NCI-H526 treated with DMSO at 0.1 percent for 48 hours (cell line): ENCODE data around the gene VMP1.

Experiments
- DNase-seq: peaks from one replicate; lab custom pipeline; 2025; lab: John Stamatoyannopoulos, UW

VMP1 gene

DNA sequence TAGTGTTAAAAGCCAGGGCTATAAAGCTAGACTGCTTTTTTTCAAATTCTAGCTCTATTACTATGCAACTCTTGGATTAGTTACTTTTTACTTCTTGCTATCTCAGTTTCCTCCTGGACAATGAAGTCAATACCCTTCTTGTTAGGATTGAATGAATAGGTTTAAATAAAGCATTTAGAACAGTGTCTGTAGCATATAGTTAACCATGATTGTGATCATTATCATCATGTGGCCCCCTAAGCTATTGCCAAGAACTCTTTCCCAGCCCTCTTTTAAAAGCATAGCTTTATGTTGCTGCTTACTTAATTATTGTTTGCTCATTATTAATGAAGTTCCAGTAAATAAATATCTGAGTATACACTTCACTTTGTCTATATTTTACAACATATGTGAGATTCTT is 4.5 kb downstream of the VMP1 start:
- no peak for DNase-seq

DNA sequence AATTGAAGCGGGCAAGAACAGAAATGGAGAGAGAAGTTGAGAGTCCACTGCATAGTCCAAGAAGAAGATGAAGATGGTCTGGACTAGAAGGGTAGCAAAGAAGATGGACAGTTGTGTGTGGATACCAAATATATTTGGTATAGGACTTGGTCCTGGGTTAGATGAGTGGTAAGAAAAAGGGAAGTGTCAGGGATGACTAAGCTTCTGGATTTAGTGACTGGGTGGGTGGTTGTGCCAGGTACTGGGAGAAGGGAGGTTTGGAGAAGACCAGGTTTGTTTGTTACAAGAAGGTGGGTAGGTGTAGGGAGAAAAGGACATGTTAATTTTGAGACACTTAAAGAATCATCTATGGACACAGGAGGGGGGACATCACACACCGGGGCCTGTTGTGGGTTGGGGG is 5.4 kb downstream of the VMP1 start:
- DNase-seq = no peak

DNA sequence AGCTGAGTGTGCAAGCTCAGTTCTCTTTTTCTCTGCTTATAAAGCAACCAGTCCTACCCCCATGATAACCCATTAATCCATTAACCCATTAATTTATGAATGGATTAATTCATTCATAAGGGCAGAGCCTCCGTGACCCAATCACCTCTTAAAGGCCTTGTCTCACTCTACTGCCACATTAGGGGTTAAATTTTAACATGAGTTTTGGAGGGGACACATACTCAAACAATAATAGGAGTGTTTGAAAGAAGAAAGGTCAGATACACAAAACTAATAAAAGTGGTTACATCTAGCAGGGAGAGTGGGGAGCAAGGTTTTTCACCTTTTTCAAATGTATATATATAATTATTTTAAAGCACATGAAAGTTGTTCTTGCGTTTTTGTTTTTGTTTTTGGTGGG is 6.8 kb downstream of the VMP1 start:
- DNase-seq = no peak

DNA sequence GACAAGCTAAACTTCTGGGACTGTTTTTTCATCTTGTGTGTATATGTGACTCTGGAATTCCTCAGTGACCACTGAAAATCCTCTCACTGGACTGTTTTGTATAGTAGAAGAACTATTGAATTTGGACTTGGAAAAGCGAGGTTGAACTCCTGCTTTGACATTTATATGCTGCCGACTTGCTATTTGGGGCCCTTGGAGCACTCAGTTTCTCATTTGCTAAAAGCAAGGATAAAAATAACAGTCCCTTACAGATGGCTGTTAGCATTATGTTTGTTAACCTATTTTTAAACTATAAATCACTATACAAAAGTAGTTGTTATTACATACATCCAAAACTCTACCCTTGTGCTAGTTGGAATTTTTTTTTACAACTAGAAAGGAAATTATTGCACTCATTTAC is 9.0 kb downstream of the VMP1 start:
- no peak for DNase-seq

DNA sequence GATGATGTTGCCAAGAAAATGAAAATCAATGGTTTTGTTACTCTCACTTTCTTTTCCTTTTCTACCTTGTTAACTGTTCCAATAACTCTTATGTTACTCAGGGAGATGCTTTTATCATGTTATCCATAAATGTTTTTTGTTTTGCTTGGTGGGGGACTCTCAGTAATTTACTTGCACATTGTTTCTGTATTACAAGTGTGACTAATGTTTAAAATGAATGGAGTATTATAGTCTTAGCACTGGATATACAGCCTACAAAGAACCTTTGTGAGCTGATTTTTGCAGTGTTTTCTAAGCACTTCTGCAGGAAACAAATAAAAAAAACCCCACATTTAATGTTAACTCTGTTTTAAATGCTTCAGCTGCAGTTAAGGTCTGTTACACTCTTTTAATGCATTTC is 12.1 kb downstream of the VMP1 start:
- DNase-seq = no peak

DNA sequence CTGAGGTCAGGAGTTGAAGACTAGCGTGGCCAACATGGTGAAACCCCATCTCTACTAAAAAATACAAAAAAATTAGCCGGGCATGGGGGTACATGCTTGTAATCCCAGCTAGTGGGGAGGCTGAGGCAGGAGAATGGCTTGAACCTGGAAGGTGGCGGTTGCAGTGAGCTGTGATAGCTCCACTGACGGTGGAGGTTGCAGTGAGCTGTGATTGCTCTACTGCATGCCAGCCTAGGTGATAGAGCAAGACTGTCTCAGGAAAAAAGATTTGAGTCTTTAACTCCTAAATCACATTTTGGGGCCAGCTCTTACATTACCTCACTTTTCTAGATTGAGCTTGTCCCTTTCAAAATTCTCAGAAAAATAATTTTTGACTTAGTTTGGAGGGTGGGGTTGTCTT is 15.2 kb downstream of the VMP1 start:
- DNase-seq = no peak

DNA sequence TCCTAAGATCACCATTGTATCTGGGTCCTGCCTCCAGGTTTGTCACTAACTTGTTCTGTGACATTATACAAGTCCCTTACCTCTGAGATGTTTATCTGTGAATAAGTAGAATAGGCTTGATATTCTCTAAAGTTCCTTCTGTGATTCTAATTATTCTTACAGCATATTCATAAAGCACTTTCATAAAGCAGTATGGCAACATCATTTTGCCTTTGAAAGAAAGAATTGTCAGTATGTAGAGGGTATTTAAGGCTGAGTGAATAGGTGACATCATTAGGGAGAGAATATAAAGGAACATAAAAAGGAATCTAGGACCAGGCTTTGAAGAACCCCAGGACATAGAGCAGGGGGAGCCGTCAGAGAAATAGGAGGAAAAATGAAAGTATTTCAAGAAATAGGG is 15.6 kb downstream of the VMP1 start:
- no peak for DNase-seq

DNA sequence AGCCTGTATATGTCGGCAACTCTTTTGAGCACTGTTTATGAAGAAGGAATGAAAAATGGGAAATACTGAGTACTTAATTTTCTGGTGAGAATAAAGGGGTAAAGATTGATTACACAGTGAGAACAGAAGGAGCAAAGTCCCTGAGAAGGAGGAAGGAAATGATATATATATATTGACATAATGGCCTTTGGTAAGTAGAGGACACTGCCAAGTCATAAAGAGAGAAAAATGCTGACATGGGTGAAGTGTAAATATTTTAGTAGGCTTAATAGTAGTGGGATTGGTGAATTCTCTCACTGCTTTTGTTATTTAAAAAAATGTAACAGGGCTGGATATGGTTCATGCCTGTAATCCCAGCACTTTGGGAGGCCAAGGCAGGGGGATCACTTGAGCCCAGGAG is 16.2 kb downstream of the VMP1 start:
- no peak for DNase-seq

DNA sequence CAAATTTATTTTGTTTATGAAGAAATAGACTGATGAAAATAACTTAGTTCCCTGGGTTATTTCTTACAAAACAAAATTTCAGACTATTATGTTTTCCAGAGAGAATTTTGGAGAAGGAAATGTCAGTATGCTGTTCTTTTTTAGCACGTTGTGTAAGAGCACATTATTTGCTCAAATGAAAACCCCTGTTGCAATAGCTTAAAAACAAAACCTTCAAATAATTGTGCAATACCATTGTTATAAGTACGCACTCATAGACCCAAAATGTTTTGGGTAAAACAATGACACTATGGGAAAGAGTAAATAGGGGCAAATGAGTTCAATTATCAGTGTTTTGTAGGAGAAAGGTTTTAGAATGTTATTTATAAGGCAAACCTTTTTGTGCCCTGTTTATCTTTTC is 18.2 kb downstream of the VMP1 start:
- no peak for DNase-seq

DNA sequence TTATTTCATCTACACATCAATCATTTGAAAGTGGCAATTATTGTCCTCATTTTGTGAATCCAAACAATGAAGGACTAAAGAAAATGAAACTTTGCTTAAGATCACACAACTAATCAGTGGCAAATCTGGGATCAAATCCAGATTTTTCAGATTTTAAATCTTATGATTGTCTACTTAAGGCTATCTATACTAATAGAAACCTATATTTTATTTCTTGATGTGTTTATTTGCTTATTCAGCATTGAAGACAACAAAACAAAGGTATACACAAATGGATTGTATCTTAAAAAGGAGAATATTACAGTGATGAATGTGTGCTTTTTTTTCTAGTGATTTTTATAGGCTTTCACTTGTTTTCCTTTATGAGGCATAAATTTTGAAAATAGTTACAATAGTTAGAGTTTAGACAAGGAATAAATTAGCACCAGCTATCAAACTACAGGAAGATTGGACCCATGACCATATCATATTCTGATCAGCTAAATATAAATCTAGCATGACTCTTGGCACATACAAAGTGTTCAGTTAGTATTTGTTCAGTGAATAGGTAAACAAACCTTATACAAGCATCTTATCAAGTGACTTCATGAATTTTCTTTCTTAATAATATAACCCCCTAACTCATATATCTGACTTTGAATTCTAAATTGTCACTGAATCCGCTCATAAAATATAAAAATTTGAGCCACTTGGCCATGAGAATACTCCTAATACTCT is 20.5 kb downstream of the VMP1 start:
- DNase-seq = no peak

DNA sequence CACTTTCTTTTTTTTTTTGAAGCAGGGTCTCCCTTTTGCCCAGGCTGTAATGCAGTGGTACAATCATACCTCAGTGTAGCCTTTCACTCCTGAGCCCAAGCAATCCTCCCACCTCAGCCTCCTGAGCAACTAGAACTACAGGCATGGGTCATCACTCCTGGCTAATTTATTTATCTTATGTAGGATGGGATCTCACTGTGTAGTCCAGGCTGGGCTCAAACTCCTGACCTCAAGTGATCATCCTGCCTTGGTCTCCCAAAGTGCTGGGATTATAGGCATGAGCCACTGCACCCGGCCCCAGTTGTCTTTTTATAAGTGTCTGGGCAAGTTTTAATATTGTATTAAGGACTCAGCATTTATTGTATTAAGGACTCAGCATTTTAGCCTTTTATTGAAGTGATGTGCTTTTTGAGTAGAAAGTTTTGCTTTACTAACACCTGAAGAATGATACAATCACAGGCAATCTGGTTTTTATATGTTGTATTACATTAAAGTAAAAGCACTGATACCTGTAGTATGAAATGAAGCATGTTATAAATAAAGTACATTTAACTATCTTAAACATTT is 22.9 kb downstream of the VMP1 start:
- DNase-seq = no peak

DNA sequence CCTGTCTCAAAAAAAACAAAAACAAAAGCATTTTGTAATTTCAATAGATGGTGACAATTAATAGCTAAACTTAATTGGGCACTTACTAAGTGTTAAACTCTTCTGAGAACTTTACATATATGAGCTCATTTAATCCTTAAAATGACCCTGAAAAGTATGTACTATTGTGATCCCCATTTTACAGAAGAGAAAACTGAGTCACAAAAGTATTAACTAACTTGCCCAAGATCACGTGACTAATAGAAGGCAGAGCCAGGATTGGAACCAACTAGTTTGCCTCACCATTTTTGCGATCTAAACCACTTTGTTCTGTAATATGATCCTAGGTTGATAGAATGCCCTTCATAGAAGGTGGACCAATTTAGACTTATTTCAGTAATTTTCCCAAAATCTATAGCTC is 26.2 kb downstream of the VMP1 start:
- no peak for DNase-seq

DNA sequence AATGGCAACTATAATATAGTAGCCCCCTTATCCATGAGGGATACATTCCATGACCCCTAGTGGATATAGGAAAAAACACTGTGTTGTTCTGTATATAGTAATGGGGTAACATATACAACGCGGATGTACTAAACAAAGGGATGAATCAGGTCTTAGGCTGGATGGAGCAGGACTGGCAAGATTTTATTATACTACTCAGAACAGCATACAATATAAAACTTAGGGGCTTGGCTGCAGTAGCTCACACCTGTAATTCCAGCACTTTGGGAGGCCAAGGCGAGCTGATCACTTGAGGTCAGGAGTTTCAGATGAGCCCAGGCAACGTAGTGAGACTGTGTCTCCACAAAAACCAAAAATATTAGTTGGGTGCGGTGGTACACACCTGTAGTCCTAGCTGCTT is 26.8 kb downstream of the VMP1 start:
- DNase-seq = no peak

DNA sequence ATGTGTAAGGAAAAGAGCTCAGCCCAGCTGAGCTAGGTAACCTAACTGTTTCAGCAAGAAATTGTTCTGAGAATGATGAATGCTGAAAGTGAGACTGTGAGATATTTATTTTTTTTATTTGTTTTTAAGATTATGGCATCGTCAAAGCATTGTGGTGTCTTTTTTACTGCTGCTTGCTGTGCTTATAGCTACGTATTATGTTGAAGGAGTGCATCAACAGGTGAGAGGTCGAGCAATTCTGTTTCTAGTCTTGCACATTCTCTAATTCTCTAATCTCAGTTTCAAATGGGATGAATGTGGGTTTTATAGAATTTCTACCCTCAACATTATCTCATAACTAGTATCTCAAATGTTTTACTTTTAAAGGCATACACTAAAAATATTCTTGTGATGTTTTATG is 29.9 kb downstream of the VMP1 start:
- DNase-seq = no peak

DNA sequence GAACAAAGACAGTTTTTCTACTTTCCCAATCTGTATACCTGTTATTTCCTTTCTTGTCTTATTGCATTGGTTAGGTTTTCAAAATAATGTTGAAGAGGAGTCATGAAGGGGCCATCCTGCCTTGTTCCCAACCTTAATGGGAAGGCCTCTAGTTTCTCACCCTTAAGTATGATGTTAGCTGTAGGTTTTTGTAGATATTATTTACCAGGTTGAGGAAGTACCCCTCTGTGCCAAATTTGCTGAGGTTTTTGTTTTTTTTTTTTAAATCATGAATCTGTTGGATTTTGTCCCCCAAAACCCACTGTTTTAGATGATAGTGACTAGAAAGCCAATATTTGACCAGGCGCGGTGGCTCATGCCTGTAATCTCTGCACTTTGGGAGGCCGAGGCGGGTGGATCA is 36.4 kb downstream of the VMP1 start:
- no peak for DNase-seq

DNA sequence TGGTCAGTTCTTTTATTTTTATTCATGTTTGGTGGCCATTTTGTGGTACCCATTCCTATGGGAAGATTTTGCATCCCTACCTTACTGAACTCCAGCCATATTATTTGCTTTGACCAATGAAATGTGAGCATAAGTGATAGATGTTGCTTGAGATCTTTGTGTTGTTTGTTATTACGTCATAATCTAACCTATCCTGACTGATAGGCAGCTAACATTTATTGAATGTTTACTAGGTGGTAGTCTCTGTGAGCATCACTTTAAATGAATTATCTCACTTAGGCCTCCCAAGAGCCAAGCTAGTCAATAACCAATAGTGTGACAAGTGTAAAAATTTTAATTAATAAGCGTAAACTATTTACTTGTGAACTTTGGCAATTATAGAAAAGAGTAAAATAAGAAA is 37.6 kb downstream of the VMP1 start:
- DNase-seq = no peak

DNA sequence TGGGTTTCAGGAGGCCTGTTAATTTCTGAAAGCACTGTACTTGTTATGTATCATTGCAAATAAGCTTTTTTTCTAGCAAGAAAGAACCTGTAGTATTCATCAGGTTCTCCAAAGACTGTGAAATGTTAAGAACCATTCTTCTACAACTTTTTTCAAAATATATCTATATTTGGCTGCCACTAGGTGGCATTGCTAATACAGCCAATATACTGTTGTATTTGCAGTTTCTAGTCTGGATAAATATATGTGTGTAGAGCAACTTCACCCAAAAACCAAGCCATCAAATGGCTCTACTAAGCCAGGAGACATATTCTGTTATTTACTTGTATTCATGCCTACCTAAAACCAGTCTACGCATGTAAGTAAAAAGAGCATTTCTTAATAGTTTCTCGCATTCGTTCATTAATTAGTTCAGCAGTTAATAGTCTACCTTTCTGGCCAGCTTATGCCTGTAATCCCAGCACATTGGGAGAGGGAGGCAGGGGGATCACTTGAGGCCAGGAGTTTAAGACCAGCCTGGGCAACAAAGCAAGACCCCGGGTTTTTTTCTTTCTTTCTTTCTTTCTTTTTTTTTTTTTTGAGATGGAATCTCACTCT is 39.5 kb downstream of the VMP1 start:
- peak; percentile 7 for DNase-seq

DNA sequence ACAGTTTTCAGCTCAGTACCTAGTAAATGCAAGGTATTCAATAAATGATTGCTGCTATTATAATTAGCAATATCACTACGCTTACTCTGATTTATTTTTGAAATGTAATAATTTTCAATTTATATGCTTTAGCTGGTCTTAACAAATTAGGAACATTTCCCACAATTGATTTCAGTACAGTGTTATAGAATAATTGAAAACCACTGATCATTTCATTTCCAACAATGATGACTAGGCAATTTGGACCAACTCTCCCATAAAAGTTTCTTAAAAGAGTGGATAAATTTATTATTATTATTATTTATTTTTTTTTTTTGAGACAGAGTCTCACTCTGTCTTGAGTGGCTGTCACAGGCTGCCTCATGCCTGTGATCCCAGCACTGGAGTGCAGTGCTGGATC is 41.1 kb downstream of the VMP1 start:
- no peak for DNase-seq

DNA sequence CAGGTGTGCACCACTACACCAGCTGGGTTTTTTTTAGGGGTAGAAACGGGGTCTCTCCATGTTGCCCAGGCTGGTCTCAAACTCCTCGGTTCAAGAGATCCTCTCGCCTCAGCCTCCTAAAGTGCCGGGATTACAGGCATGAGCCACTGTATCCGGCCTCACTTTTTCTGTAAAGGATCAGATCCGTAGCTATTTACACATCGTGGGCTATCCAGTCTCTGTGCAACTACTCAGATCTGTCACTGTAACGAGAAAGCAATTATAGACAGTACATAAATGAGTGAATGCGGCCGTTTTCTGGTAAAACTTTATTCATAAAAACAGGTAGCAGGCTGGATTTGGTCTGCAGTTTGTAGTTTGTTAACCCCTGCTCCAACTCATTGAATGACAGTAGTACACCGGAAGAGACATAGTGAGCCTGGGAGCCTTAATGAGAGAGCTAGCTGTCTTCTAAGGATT is 44.5 kb downstream of the VMP1 start:
- DNase-seq = no peak

DNA sequence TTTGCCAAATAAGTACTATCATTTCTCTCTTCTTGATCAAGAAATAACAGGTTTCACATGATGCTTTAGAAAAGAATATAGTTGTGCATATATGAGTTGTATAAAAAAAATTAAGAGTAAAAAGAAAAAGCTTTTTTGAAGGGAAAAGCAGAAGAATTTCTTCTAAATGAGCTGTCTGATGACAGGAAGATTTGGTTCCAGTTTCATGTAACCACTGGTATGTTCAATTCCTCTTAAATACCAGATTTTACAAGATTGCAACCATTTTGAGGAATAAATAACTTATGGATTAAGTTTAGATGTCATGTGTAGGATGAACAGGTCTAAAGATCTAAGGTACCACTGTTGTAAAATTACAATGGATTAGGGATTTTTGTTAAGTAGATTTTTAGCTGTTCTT is 45.0 kb downstream of the VMP1 start:
- DNase-seq = no peak

DNA sequence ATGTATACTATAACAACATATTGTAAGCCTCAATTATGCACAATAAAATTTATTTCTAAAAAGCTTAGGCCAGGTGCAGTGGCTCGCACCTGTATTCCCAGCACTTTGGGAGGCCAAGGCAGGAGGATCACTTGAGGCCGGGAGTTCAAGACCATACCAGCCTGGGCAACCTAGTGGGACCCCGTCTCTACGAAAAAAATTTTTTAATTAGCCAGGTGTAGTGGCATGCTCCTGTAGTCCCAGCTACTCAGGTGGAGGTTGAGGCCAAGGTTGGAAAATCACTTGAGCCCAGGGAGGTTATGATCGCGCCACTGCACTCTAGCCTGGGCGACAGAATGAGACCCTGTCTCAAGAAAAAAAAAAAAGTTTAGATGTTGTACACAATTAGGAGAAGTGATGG is 45.5 kb downstream of the VMP1 start:
- no peak for DNase-seq

DNA sequence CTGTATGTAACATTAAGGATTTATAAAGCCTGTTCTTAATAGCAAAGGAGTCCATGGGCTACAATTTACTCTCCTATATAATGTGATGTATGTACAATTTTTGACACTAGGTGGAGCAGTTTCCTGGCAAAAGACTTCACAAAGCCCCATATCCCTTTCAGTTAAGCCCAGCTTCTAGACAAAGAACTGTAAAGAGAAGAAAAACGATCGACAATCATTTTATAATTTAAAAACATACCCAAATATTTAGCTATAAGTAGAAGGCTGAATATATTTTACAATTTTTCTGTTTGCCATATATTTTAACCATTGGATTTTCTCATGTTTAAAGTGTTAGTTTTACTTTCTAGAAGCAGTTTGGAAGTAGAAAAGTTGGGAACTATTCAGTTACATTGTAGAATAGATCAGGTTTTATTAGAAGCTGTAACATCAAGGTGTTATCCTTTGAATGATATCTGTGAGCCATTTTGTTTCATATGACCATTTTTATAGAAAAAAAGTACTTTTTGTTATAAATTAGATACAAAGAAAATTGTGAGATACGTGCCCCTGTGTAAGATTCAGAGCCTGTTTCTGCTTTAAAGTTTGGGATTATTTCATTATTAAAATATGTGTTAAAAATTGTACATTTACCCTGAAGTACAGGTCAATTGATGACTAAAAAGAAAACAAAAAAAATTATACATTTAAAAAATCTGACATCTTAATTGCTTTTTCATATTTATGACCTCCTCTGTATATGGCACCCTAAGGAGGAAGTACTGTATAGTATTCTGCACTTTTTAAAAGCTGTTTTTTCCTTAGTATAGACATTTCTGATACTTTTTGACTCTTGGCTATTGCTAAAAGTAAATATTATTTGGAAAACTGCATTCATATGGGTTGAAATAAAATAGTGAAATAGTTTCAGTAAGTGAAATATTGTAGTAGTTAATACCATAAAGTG is 46.3 kb downstream of the VMP1 start:
- peak; percentile 83 for DNase-seq

DNA sequence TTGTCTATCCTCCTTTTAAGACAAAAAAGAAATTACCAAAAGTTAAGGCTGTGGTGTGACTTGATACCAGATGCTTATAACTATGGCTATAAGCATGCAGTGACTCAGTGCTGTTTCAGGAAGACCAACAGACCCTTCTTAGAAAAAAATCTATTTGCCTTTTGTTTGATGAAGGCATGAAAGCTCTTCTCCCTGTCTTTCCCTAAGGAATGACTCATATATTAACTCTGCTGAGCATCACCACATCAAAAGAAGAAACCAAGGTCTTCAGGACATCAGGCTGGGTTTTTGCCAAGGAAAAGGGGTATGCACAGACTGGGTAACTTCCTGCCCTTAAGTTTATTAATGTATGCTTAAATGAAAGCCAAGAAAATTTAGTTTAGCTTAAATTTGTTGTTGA is 47.1 kb downstream of the VMP1 start:
- DNase-seq = no peak
